GM18873 (cell line): ENCODE data around the gene FRMPD1.
"Not testable (repeated sequence)": the region's sequence is repeated elsewhere in the genome, so short reads cannot be mapped to it uniquely, and the experiment has no call there.

ENCODE experiments used
- ATAC-seq: cut with Tn5 transposase; IDR thresholded peaks from one replicate; pipeline ENCODE4 v1.9.1; 2021; ENCODE audit warnings: mild to moderate bottlenecking, moderate library complexity, moderate number of reproducible peaks; ENCODE audit not compliant: unreplicated experiment, low FRiP score

FRMPD1 gene

GRCh38 chr9:37732086-37732741 lies 81.5 kb downstream of the FRMPD1 start:
- no peak for ATAC-seq

GRCh38 chr9:37732952-37733351 lies 82.2 kb downstream of the FRMPD1 start:
- ATAC-seq: no peak

GRCh38 chr9:37739222-37739621 lies 88.5 kb downstream of the FRMPD1 start:
- ATAC-seq: no peak

GRCh38 chr9:37740128-37740527 lies 89.4 kb downstream of the FRMPD1 start:
- ATAC-seq: no peak

GRCh38 chr9:37740631-37741328 lies 90.0 kb downstream of the FRMPD1 start:
- no peak for ATAC-seq

GRCh38 chr9:37745970-37746369 lies 95.2 kb downstream of the FRMPD1 start:
- ATAC-seq: no peak

- no peak for ATAC-seq
Observed at GRCh38 chr9:37746448-37747270, 95.9 kb downstream of the FRMPD1 start.

GRCh38 chr9:37747271-37747753 lies 96.6 kb downstream of the FRMPD1 start:
- ATAC-seq: no peak

- no peak for ATAC-seq
Observed at GRCh38 chr9:37749129-37749528, 98.4 kb downstream of the FRMPD1 start.

GRCh38 chr9:37751186-37751585 lies 100.4 kb downstream of the FRMPD1 start:
- ATAC-seq: no peak

- not testable (repeated sequence) for ATAC-seq
Observed at GRCh38 chr9:37751704-37752103, 101.0 kb downstream of the FRMPD1 start.

- not testable (repeated sequence) for ATAC-seq
Observed at GRCh38 chr9:37752112-37752511, 101.4 kb downstream of the FRMPD1 start.

- no peak for ATAC-seq
Observed at GRCh38 chr9:37752642-37753488, 102.1 kb downstream of the FRMPD1 start.

- no peak for ATAC-seq
Observed at GRCh38 chr9:37753489-37754190, 102.9 kb downstream of the FRMPD1 start, which contains the start of gene TRMT10B. TSS of gene TRMT10B (plus strand) at chr9:37753805. CDS start at chr9:37761932, 8,127 bp downstream.

GRCh38 chr9:37758747-37759146 lies 108.0 kb downstream of the FRMPD1 start:
- ATAC-seq: no peak

GRCh38 chr9:37760416-37761161 lies 109.8 kb downstream of the FRMPD1 start:
- no peak for ATAC-seq

- no peak for ATAC-seq
Observed at GRCh38 chr9:37761511-37761910, 110.8 kb downstream of the FRMPD1 start.

GRCh38 chr9:37765263-37765662 lies 114.5 kb downstream of the FRMPD1 start:
- ATAC-seq: not testable (repeated sequence)

- ATAC-seq: no peak
Observed at GRCh38 chr9:37769306-37769705, 118.6 kb downstream of the FRMPD1 start.
